ENCODE results near the gene PHF3.

PHF3 gene

DNA sequence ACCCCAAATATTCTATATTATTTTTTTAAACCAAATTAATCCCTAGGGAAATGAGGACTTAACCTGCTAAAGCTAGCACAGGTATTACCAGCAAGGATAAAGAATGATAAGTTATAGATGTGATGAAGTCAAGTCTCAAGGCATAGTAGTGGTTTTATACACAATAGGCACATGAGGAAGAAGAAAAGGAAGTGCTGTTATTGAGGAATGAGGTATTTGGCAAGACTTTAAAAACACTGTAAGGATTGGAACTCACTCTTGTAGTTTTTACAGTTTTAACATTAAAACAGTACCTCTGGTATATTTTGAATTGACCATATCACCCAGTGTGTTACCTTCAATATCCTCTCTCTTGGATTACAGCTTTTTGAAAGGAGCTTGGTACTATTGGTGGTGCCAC lies 54.6 kb downstream of the PHF3 start:
- DNase-seq (ENCODE audit: low read depth), result no peak
- H3K4me3 ChIP-seq (ENCODE audit: control insufficient read depth, low read depth, low read length), result no peak overlapping the region
- TF ChIP-seq, protein P1, sequence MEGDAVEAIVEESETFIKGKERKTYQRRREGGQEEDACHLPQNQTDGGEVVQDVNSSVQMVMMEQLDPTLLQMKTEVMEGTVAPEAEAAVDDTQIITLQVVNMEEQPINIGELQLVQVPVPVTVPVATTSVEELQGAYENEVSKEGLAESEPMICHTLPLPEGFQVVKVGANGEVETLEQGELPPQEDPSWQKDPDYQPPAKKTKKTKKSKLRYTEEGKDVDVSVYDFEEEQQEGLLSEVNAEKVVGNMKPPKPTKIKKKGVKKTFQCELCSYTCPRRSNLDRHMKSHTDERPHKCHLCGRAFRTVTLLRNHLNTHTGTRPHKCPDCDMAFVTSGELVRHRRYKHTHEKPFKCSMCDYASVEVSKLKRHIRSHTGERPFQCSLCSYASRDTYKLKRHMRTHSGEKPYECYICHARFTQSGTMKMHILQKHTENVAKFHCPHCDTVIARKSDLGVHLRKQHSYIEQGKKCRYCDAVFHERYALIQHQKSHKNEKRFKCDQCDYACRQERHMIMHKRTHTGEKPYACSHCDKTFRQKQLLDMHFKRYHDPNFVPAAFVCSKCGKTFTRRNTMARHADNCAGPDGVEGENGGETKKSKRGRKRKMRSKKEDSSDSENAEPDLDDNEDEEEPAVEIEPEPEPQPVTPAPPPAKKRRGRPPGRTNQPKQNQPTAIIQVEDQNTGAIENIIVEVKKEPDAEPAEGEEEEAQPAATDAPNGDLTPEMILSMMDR (conservative IDR thresholded peaks at IDR 0.05; ENCODE audit: control insufficient read depth, insufficient read depth, low read depth, low read length), result no peak

DNA sequence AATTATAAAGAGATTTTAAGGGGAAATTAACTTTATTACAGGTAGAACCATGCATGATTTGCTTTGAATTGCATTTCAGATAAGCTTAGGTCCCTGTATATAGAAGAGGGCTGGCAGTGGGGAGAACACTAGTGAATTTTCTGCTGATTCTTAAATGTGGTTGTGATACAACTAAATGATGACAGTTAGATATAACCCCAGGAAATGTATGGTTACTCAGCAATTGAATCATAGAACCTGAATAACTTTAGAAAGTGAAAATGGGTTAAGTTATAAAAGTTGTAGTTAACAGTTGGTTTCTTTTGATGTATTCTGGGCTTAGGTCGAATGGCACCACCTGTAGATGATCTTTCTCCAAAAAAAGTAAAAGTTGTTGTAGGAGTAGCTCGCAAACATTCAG lies 70.1 kb downstream of the PHF3 start:
- TF ChIP-seq, protein P1 (conservative IDR thresholded peaks at IDR 0.05; ENCODE audit: control insufficient read depth, insufficient read depth, low read depth, low read length), result no peak
- no peak for DNase-seq (ENCODE audit: low read depth)
- H3K4me3 ChIP-seq (ENCODE audit: control insufficient read depth, low read depth, low read length), result no peak overlapping the region

DNA sequence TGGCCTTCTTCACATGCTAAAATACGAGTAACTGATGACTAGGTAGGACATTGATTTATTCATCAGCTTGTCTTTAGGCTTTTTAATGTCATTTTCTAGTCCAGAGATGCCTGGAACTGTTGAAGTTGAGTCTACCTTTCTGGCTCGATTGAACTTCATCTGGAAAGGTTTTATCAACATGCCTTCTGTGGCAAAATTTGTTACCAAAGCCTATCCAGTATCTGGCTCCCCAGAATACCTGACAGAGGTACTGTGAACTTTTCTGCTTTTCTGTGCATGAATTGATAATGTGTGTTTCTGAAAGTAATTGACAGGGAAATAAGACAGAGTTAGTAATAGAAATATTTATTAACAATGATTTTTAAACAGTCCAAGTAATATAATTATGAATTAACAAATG lies 71.0 kb downstream of the PHF3 start:
- TF ChIP-seq, protein P1 (conservative IDR thresholded peaks at IDR 0.05; ENCODE audit: control insufficient read depth, insufficient read depth, low read depth, low read length), result no peak
- H3K4me3 ChIP-seq (ENCODE audit: control insufficient read depth, low read depth, low read length), result no peak overlapping the region
- DNase-seq (ENCODE audit: low read depth), result no peak

DNA sequence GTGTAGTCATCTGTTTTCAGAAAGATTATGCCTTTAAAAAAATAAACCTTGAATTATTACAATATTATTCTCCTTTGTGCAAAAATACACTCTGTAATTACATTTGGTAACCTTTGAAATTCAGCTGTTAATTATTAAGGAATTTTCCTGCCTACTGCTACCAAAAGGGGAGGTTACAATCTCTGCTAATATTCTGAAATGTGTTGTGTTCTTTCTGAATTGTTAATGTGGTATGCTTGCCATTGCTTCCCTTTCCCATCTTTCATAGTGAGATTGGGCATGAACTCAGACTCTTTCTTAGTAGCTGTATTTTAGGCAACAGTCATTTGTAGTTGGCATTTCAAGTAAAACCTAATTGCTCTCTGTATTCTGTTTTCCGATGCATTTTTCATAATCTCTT lies 73.0 kb downstream of the PHF3 start:
- DNase-seq (ENCODE audit: low read depth), result no peak
- TF ChIP-seq, protein P1 (conservative IDR thresholded peaks at IDR 0.05; ENCODE audit: control insufficient read depth, insufficient read depth, low read depth, low read length), result no peak
- H3K4me3 ChIP-seq (ENCODE audit: control insufficient read depth, low read depth, low read length), result no peak overlapping the region

DNA sequence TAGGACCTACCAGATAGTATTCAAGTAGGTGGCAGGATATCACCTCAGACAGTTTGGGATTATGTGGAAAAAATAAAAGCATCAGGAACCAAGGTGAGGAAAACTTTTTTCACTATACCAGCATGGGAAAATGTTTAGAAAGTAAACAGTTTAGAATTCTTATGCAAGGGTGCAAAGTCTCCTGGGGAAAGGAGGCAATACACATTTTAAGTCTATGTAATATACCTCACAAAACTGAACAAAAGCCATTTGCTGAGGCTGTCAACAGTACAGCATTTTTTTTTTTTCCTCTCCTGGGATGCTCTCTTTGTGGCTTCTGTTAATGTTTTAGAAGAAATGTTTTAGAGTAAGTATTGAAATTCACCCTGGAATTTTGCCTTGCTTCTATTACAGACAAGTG lies 73.5 kb downstream of the PHF3 start:
- TF ChIP-seq, protein P1 (conservative IDR thresholded peaks at IDR 0.05; ENCODE audit: control insufficient read depth, insufficient read depth, low read depth, low read length), result no peak
- H3K4me3 ChIP-seq (ENCODE audit: control insufficient read depth, low read depth, low read length), result no peak overlapping the region
- DNase-seq (ENCODE audit: low read depth), result no peak

DNA sequence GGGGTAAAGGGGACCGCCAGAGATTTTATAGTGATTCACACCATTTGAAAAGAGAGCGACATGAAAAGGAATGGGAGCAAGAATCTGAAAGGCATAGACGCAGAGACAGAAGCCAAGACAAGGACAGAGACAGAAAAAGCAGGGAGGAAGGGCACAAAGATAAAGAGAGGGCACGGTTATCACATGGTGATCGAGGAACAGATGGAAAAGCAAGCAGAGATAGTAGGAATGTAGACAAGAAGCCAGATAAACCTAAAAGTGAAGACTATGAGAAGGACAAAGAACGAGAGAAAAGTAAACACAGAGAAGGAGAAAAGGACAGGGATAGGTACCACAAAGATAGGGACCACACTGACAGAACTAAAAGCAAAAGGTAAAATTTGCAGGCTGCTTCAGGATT lies 77.7 kb downstream of the PHF3 start:
- TF ChIP-seq, protein P1 (conservative IDR thresholded peaks at IDR 0.05; ENCODE audit: control insufficient read depth, insufficient read depth, low read depth, low read length), result no peak
- no peak overlapping the region for H3K4me3 ChIP-seq (ENCODE audit: control insufficient read depth, low read depth, low read length)
- DNase-seq (ENCODE audit: low read depth), result no peak

DNA sequence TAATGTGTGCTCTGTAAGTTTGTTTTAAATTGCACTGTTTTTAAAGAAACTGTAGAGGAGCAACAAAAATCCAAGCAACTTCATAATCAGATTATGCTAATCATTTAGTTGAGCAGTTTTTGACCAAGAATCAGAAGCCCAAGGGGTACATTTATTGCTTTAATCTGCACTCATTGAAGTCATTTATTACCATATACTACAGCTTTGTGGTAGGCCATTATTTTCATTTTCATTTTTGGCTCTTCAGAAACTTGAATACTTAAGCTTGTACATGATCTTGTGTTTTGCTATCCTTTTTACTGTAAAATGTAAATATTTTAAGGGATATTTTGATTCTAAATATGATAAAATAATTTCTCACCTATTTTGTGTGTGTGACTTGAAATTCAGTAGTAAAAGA lies 78.5 kb downstream of the PHF3 start:
- H3K4me3 ChIP-seq (ENCODE audit: control insufficient read depth, low read depth, low read length), result no peak overlapping the region
- TF ChIP-seq, protein P1 (conservative IDR thresholded peaks at IDR 0.05; ENCODE audit: control insufficient read depth, insufficient read depth, low read depth, low read length), result no peak
- no peak for DNase-seq (ENCODE audit: low read depth)

All from fibroblast of mammary gland (primary cell).